ENCODE data around the gene YJEFN3. TPM values are rescaled to one million over a fixed set of nuclear protein-coding genes. Genes with fewer than 3 reads are reported as not detected.

Gene YJEFN3
- total and polyA plus RNA-seq, 10 of the 15 experiments (the other 5 are each of a cell fraction or from before 2014, with no cell fraction given) = 0.05 to 6.9 (median 3.5) TPM

DNA sequence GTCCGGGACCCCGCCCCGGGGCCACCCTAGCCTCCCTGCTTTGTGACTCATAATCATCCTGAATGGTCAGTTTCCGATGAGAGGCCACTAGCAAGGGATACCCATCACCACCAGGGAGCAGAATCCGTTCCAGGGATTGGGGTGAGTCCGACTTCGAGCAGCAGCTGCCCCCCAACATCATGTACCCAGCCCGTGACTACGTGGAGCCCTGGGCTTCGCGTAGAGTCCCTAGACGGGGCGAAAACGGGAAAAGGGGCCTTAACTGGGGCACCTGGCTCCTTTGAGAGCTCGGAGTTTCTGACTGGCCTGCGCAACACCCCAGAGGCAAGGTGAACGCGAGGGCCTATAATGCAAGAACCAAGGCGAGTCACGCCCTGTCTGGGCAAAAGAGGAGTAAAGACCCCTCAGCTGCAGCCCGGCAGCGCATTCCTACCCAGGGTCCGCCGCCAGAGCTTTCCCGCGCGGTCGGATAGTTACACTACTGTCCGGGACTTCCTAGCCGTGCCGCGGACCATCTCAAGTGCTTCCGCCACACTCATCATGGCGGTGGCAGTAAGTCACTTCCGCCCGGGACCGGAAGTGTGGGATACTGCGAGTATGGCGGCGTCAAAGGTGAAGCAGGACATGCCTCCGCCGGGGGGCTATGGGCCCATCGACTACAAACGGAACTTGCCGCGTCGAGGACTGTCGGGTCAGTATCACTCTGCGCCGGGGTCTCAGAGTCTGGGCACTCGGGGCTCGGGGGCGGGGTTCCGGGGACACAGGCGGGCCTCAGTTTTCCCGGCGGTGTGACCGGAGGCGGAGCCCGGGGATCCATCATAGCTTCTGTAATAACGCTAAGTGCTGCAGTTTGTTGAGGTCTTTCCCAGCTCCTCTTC, 12.8 kb upstream of the YJEFN3 start, which contains the start of gene NDUFA13 (continued):
- TF ChIP-seq CUX1 (IDR thresholded peaks at IDR 0.05; ENCODE audit: insufficient replicate concordance, low read depth, low read length) (no peak), ATF7 (IDR thresholded peaks at IDR 0.05; ENCODE audit: low read depth) (no peak; the same call in none of the 2 replicates), STAT1 (conservative IDR thresholded peaks at IDR 0.05) (0 out of 2 replicates have a peak, but pooled peaks have one; percentile 39), ESRRA (IDR thresholded peaks at IDR 0.05; ENCODE audit: low read length) (no peak), CBX5 (IDR thresholded peaks at IDR 0.05; ENCODE audit: low read depth) (no peak), HDAC6 (IDR thresholded peaks at IDR 0.05; ENCODE audit: unreplicated experiment) (no peak), CEBPB (IDR thresholded peaks at IDR 0.05; ENCODE audit: borderline replicate concordance in 1 of 2, low read depth in 2 of 2, low read length in 2 of 2) (no peak), MAX (IDR thresholded peaks at IDR 0.05; ENCODE audit: low read depth, low read length) (no peak), ZNF384 (IDR thresholded peaks at IDR 0.05; ENCODE audit: borderline replicate concordance, low read depth, low read length) (no peak), HCFC1 (IDR thresholded peaks at IDR 0.05; ENCODE audit: low read length) (peak; percentile 90), SMAD1 (IDR thresholded peaks at IDR 0.05; ENCODE audit: low read depth, partially characterized antibody) (peak; percentile 43), PKNOX1 (IDR thresholded peaks at IDR 0.05) (peak; percentile 73), MTA3 (IDR thresholded peaks at IDR 0.05; ENCODE audit: borderline replicate concordance, low read length) (no peak)
- TF ChIP-seq, protein P1, sequence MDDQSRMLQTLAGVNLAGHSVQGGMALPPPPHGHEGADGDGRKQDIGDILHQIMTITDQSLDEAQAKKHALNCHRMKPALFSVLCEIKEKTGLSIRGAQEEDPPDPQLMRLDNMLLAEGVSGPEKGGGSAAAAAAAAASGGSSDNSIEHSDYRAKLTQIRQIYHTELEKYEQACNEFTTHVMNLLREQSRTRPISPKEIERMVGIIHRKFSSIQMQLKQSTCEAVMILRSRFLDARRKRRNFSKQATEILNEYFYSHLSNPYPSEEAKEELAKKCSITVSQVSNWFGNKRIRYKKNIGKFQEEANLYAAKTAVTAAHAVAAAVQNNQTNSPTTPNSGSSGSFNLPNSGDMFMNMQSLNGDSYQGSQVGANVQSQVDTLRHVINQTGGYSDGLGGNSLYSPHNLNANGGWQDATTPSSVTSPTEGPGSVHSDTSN (IDR thresholded peaks at IDR 0.05; ENCODE audit: insufficient replicate concordance, low read depth, low read length) = no peak
- TF ChIP-seq, protein P2, sequence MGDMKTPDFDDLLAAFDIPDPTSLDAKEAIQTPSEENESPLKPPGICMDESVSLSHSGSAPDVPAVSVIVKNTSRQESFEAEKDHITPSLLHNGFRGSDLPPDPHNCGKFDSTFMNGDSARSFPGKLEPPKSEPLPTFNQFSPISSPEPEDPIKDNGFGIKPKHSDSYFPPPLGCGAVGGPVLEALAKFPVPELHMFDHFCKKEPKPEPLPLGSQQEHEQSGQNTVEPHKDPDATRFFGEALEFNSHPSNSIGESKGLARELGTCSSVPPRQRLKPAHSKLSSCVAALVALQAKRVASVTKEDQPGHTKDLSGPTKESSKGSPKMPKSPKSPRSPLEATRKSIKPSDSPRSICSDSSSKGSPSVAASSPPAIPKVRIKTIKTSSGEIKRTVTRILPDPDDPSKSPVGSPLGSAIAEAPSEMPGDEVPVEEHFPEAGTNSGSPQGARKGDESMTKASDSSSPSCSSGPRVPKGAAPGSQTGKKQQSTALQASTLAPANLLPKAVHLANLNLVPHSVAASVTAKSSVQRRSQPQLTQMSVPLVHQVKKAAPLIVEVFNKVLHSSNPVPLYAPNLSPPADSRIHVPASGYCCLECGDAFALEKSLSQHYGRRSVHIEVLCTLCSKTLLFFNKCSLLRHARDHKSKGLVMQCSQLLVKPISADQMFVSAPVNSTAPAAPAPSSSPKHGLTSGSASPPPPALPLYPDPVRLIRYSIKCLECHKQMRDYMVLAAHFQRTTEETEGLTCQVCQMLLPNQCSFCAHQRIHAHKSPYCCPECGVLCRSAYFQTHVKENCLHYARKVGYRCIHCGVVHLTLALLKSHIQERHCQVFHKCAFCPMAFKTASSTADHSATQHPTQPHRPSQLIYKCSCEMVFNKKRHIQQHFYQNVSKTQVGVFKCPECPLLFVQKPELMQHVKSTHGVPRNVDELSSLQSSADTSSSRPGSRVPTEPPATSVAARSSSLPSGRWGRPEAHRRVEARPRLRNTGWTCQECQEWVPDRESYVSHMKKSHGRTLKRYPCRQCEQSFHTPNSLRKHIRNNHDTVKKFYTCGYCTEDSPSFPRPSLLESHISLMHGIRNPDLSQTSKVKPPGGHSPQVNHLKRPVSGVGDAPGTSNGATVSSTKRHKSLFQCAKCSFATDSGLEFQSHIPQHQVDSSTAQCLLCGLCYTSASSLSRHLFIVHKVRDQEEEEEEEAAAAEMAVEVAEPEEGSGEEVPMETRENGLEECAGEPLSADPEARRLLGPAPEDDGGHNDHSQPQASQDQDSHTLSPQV (IDR thresholded peaks at IDR 0.05) = peak; percentile 100

All from GM12878 (cell line).